B cell (primary cell): ENCODE measurements around the gene RPTOR. TPM values are rescaled to one million over a fixed set of nuclear protein-coding genes. Genes with fewer than 3 reads are reported as not detected.

Source experiments
- ATAC-seq: fragments of 200-7000 bp; cut with Tn5 transposase; one replicate; pipeline ENCODE4 v1.10.0; 2021; ENCODE audit warnings: low read depth, mild to moderate bottlenecking, moderate number of reproducible peaks, moderate library complexity
- CTCF ChIA-PET: fragments of 350-600 bp; sonication (Branson Sonifier 250); formaldehyde crosslinking; loops from one replicate; lab custom pipeline; 2021; ENCODE audit warnings: antibody characterized with exemption, inconsistent platforms; lab: Charles Lee
- POLR2A ChIA-PET: fragments of 350-600 bp; sonication (Branson Sonifier 250); formaldehyde crosslinking; loops from one replicate; lab custom pipeline; 2021; ENCODE audit warnings: antibody characterized with exemption; lab: Charles Lee
- DNase-seq: peaks from one replicate; pipeline ENCODE4 v3.0.0; 2013
- H2AFZ ChIP-seq: 2 replicates; pipeline ENCODE4 v1.6.1; 2012; ENCODE audit warnings: mild to moderate bottlenecking, low read depth, low read length; ENCODE audit not compliant: insufficient read depth, poor library complexity, severe bottlenecking
- H3K27ac ChIP-seq, 2 donors: 1 replicate in 1 of 2; 2 replicates in 1 of 2; pipeline ENCODE4 v1.5.1; 2012 to 2013; ENCODE audit warnings: low read length in 2 of 2, mild to moderate bottlenecking in 2 of 2, moderate library complexity in 1 of 2
- H3K27me3 ChIP-seq, 4 experiments: fragments of 200-600 bp in 1 of 4; sonication (generic) in 1 of 4; replicated peaks in 1 of 4; 1 replicate in 2 of 4; 2 replicates in 2 of 4; pipeline versions ENCODE4 v1.6.1 to v1.7.0; 2013 to 2016; ENCODE audit warnings: low read length in 3 of 4, mild to moderate bottlenecking in 2 of 4, mixed read lengths in 1 of 4, moderate library complexity in 1 of 4; ENCODE audit not compliant: insufficient read depth in 4 of 4, control insufficient read depth in 3 of 4; ENCODE audit errors: control extremely low read depth in 1 of 4
- H3K36me3 ChIP-seq, 2 experiments: replicated peaks in 1 of 2; 1 replicate in 1 of 2; 2 replicates in 1 of 2; pipeline versions ENCODE4 v1.6.1 to v1.7.1; 2013; ENCODE audit warnings: low read length in 1 of 2; ENCODE audit not compliant: insufficient read depth in 2 of 2, control insufficient read depth in 1 of 2; ENCODE audit errors: control extremely low read depth in 1 of 2, extremely low read depth in 1 of 2
- H3K4me1 ChIP-seq, 2 donors: fragments of 200-600 bp in 1 of 2; sonication (generic) in 1 of 2; 1 replicate in 1 of 2; 2 replicates in 1 of 2; pipeline versions ENCODE4 v1.5.1 to v1.6.1; 2013 to 2017; ENCODE audit warnings: low read length in 2 of 2; ENCODE audit not compliant: control insufficient read depth in 2 of 2, insufficient read depth in 2 of 2
- H3K4me2 ChIP-seq: replicated peaks from 2 replicates; pipeline ENCODE3; 2012; ENCODE audit warnings: mild to moderate bottlenecking, low read depth, low read length; ENCODE audit not compliant: poor library complexity, severe bottlenecking
- H3K4me3 ChIP-seq, 5 experiments: fragments of 200-600 bp in 1 of 5; sonication (generic) in 1 of 5; 1 replicate in 3 of 5; 2 replicates in 2 of 5; pipeline versions ENCODE4 v1.5.1 to v1.7.0; 2011 to 2016; ENCODE audit warnings: low read length in 4 of 5, mild to moderate bottlenecking in 4 of 5, low read depth in 2 of 5, control low read depth in 1 of 5, moderate library complexity in 1 of 5; ENCODE audit not compliant: insufficient read depth in 1 of 5; ENCODE audit errors: control extremely low read depth in 1 of 5, extremely low read depth in 1 of 5
- H3K79me2 ChIP-seq: fragments of 200-600 bp; sonication (generic); one replicate; pipeline ENCODE4 v1.6.0; 2016; ENCODE audit warnings: low read length; ENCODE audit not compliant: control insufficient read depth, insufficient read depth
- H3K9ac ChIP-seq: fragments of 200-600 bp; sonication (generic); 2 replicates; pipeline ENCODE4 v1.6.1; 2017; ENCODE audit warnings: mild to moderate bottlenecking, low read length, moderate library complexity
- H3K9me3 ChIP-seq, 3 donors: one replicate each; pipeline versions ENCODE4 v1.6.1 to v1.7.1; 2013; ENCODE audit warnings: low read length in 2 of 3; ENCODE audit not compliant: control insufficient read depth in 2 of 3, insufficient read depth in 1 of 3; ENCODE audit errors: control extremely low read depth in 1 of 3
- H4K20me1 ChIP-seq: 2 replicates; pipeline ENCODE4 v1.6.0; 2012; ENCODE audit warnings: mild to moderate bottlenecking, low read length; ENCODE audit not compliant: insufficient read depth, control insufficient read depth, poor library complexity, severe bottlenecking
- H3K27ac Mint-ChIP-seq: one replicate; pipeline ENCODE4 v1.8.0; 2021; ENCODE audit warnings: mixed read lengths
- H3K27me3 Mint-ChIP-seq: one replicate; pipeline ENCODE4 v1.8.0; 2021; ENCODE audit warnings: mixed read lengths
- H3K4me1 Mint-ChIP-seq: one replicate; pipeline ENCODE4 v1.8.0; 2021; ENCODE audit warnings: mixed read lengths
- H3K4me3 Mint-ChIP-seq: one replicate; pipeline ENCODE4 v1.8.0; 2021; ENCODE audit warnings: mixed read lengths
- H3K9me3 Mint-ChIP-seq: one replicate; pipeline ENCODE4 v1.8.0; 2022; ENCODE audit warnings: mixed read lengths; ENCODE audit not compliant: insufficient read depth
- CTCF ChIP-seq: fragments of 200-600 bp; IDR thresholded peaks from one replicate; pipeline ENCODE4 v1.8.0; 2022; ENCODE audit warnings: antibody characterized with exemption, mild to moderate bottlenecking
- EZH2 ChIP-seq: IDR thresholded peaks from 2 replicates; pipeline ENCODE4 v1.6.1; 2012; ENCODE audit warnings: borderline replicate concordance, low read depth, mild to moderate bottlenecking, moderate library complexity, low read length; ENCODE audit not compliant: insufficient read depth, poor library complexity, severe bottlenecking
- WGBS: methylation state at CpG from one replicate; pipeline ENCODE4 v1.1.5; 2013; ENCODE audit warnings: missing lambda C conversion rate; ENCODE audit not compliant: insufficient coverage; 5-methylcytosine and 5-hydroxymethylcytosine counted together
- intact Hi-C: fragments of 100-400 bp; cut with micrococcal nuclease; formaldehyde crosslinking; loops from one replicate; pipeline ENCODE4 v1.10.0; 2022
- polyA plus RNA-seq: library from polyadenylated mRNA; depleted of rRNA; stranded (reverse); fragments of >200 nt; gene quantifications from 2 replicates; pipeline ENCODE4 v1.2.3, GENCODE V29; 2012
- total RNA-seq, 2 donors: library from RNA; stranded (reverse); fragments of 120-200 nt in 1 of 2; gene quantifications; 1 replicate in 1 of 2; 2 replicates in 1 of 2; pipeline versions ENCODE4 v1.2.3 to v1.2.4, GENCODE V29; 2013 to 2022

Gene RPTOR
- total and polyA plus RNA-seq, 2 donors (not counting 1 experiment from before 2014, with no cell fraction given), result 13.4 to 58.8 TPM

DNA sequence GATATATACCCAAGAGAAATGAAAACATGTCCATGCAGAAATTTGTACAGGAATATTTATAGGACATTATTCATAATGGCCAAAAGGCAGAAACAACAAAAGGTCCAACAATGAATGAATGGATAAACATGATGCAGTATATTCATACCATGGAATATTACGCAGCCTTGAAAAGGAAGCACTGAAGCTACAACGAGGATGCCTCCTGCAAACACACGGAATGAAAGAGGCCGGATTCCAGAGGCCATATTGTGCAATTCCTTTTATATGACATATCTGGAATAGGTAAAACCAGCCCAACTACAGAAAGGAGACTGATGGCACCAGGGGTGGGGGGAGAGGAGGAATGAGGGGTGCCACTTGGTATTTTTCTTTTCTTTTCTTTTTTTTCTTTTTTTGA is 432.5 kb downstream of the RPTOR start:
- DNase-seq (no peak), ATAC-seq (no peak)
- 100% methylated on average over 2 of the region's 4 CpGs for WGBS
- no peak overlapping the region for H3K27ac Mint-ChIP-seq
- H3K4me3 Mint-ChIP-seq, result no peak overlapping the region
- H3K4me1 Mint-ChIP-seq, result peaks cover 11% of the 10 kb centered on the region
- Histone ChIP-seq H3K4me1 (peaks cover 6 to 11% of the 10 kb centered on the region in 2 donors), H2AFZ (no peak overlapping the region), H3K27ac (no peak overlapping the region), H3K9me3 (no peaks in the 10 kb centered on the region), H3K36me3 (no peaks in the 10 kb centered on the region), H3K4me3 (no peak overlapping the region), H3K27me3 (peaks cover 0 to 1% (median 0%) of the 10 kb centered on the region in 4 experiments), H3K4me2 (no peak overlapping the region), H4K20me1 (no peaks in the 10 kb centered on the region), H3K79me2 (no peaks in the 10 kb centered on the region), H3K9ac (no peak overlapping the region)
- H3K27me3 Mint-ChIP-seq, result peaks cover 13% of the 10 kb centered on the region
- no peaks in the 10 kb centered on the region for H3K9me3 Mint-ChIP-seq
- intact Hi-C loops, result no loop called here
- ChIA-PET POLR2A (no interaction called here), CTCF (interaction anchor here (1.6 kb wide), 1 partner anchor 549 kb away, joined by 3 read pairs; no protein-coding TSS in a partner anchor)
- TF ChIP-seq EZH2, result no peak
- no peak for TF ChIP-seq CTCF

- WGBS, result 92% methylated on average over 30 of the region's 31 CpGs
- Mint-ChIP-seq H3K4me3 (no peak overlapping the region), H3K9me3 (no peaks in the 10 kb centered on the region), H3K27me3 (peaks cover 13% of the 10 kb centered on the region), H3K4me1 (peaks cover 11% of the 10 kb centered on the region), H3K27ac (no peak overlapping the region)
- Histone ChIP-seq H4K20me1 (no peaks in the 10 kb centered on the region), H3K27ac (no peak overlapping the region), H3K9ac (no peak overlapping the region), H3K9me3 (no peaks in the 10 kb centered on the region), H3K36me3 (no peaks in the 10 kb centered on the region), H3K4me2 (no peak overlapping the region), H3K27me3 (no peaks in the 10 kb centered on the region), H3K4me1 (peaks cover 6 to 11% of the 10 kb centered on the region in 2 donors), H3K4me3 (no peak overlapping the region), H2AFZ (no peak overlapping the region), H3K79me2 (no peaks in the 10 kb centered on the region)
- intact Hi-C loops, result no loop called here
- ChIA-PET POLR2A (no interaction called here), CTCF (interaction anchor here (0.7 to 1.6 kb wide), 6 partner anchors 10 to 552 kb away, joined by 3 to 5 read pairs (median 3); no protein-coding TSS in a partner anchor)
- TF ChIP-seq EZH2 (no peak), CTCF (no peak)
- ATAC-seq, result no peak
- DNase-seq, result no peak
Observed at GRCh38 chr17:80978499-80979497, 434.2 kb downstream of the RPTOR start.
